A673 (cell line): ENCODE data around the gene FHIT. TPM values are rescaled to one million over a fixed set of nuclear protein-coding genes. Genes with fewer than 3 reads are reported as not detected.

Experiments
- BruUV-seq: library from RNA; stranded (reverse); fragments of 400-500 nt; replicated peaks from 2 replicates; lab custom pipeline; 2021; lab: Mats Ljungman, UMichigan
- CTCF ChIA-PET: fragments of 300-600 bp; sonication (Branson Sonifier 250); formaldehyde crosslinking; loops from one replicate; lab custom pipeline; 2022; ENCODE audit warnings: antibody characterized with exemption; lab: Charles Lee
- POLR2A ChIA-PET: fragments of 300-600 bp; sonication (Branson Sonifier 250); formaldehyde crosslinking; loops from one replicate; lab custom pipeline; 2022; ENCODE audit warnings: antibody characterized with exemption; ENCODE audit not compliant: low non-redundant PET; lab: Charles Lee
- DNase-seq: peaks from one replicate; pipeline ENCODE4 v3.0.0-alpha.2; 2015; ENCODE audit warnings: low spot score
- H3K27ac ChIP-seq: fragments of 200-600 bp; sonication (generic); 2 replicates; pipeline ENCODE4 v1.5.1; 2016; ENCODE audit warnings: mixed run types, low read depth, mild to moderate bottlenecking, mixed read lengths, antibody characterized with exemption, low read length; ENCODE audit not compliant: poor library complexity, severe bottlenecking
- H3K27me3 ChIP-seq: fragments of 200-600 bp; sonication (generic); replicated peaks from 2 replicates; pipeline ENCODE4 v1.6.1; 2017; ENCODE audit warnings: mixed run types, low read depth, mild to moderate bottlenecking, mixed read lengths, antibody characterized with exemption, low read length; ENCODE audit not compliant: insufficient read depth, poor library complexity
- H3K36me3 ChIP-seq: fragments of 200-600 bp; sonication (generic); 2 replicates; pipeline ENCODE4 v1.6.1; 2016; ENCODE audit warnings: mixed run types, mild to moderate bottlenecking, mixed read lengths, antibody characterized with exemption, low read length; ENCODE audit not compliant: insufficient read depth, poor library complexity, severe bottlenecking
- H3K4me1 ChIP-seq: fragments of 200-600 bp; sonication (generic); 2 replicates; pipeline ENCODE4 v1.6.1; 2017; ENCODE audit warnings: mixed run types, mild to moderate bottlenecking, mixed read lengths, antibody characterized with exemption, low read length; ENCODE audit not compliant: insufficient read depth, poor library complexity, severe bottlenecking
- H3K4me3 ChIP-seq: fragments of 200-600 bp; sonication (generic); 2 replicates; pipeline ENCODE4 v1.5.1; 2016; ENCODE audit warnings: low read depth, mixed run types, mild to moderate bottlenecking, mixed read lengths, low read length; ENCODE audit not compliant: poor library complexity, severe bottlenecking
- H3K9me3 ChIP-seq: fragments of 200-600 bp; sonication (generic); 2 replicates; pipeline ENCODE4 v1.6.1; 2016; ENCODE audit warnings: mixed run types, low read depth, mild to moderate bottlenecking, mixed read lengths, antibody characterized with exemption, low read length; ENCODE audit not compliant: poor library complexity, severe bottlenecking
- EZH2 ChIP-seq: fragments of 200-600 bp; sonication (generic); IDR thresholded peaks from 2 replicates; pipeline ENCODE4 v1.6.1; 2017; ENCODE audit warnings: borderline replicate concordance, low read depth, mild to moderate bottlenecking, mixed read lengths, antibody characterized with exemption, low read length; ENCODE audit not compliant: poor library complexity, severe bottlenecking
- intact Hi-C: fragments of 100-400 bp; cut with micrococcal nuclease; formaldehyde crosslinking; loops from one replicate; pipeline ENCODE4 v1.10.0; 2022; ENCODE audit not compliant: unreplicated experiment
- total RNA-seq: library from RNA; stranded (reverse); gene quantifications from 2 replicates; pipeline ENCODE4 v1.2.3, GENCODE V29; 2021
- TF ChIP-seq, protein P1 (sequence below): fragments of 300-800, 200-600 bp; sonication (generic); conservative IDR thresholded peaks from 2 replicates; pipeline ENCODE4 v1.5.1; 2017; ENCODE audit warnings: low read depth, mild to moderate bottlenecking, antibody characterized with exemption, low read length, moderate library complexity, mixed read lengths

Gene FHIT
- total RNA-seq, 1 experiment from 2014 or later, result not detected

DNA sequence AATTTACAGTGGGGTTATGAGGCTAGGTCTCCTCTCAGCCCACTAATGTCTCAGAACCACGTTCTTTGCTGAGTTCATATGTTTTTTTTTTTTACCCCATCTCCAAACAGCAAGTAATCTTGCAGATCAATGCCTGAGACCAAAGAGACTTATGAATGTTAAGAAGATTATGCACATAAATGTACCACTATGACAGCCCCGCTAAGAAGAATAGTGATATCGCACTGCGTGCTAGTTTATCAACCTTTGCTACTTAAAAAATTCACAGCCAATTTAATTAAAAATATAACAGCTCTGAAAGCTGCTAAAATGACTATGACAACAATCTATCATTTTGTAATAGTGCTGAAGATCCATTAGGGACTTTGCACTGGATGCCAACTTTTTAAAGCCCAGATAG is 1462.5 kb downstream of the FHIT start:
- TF ChIP-seq EZH2, result no peak
- TF ChIP-seq, protein P1, sequence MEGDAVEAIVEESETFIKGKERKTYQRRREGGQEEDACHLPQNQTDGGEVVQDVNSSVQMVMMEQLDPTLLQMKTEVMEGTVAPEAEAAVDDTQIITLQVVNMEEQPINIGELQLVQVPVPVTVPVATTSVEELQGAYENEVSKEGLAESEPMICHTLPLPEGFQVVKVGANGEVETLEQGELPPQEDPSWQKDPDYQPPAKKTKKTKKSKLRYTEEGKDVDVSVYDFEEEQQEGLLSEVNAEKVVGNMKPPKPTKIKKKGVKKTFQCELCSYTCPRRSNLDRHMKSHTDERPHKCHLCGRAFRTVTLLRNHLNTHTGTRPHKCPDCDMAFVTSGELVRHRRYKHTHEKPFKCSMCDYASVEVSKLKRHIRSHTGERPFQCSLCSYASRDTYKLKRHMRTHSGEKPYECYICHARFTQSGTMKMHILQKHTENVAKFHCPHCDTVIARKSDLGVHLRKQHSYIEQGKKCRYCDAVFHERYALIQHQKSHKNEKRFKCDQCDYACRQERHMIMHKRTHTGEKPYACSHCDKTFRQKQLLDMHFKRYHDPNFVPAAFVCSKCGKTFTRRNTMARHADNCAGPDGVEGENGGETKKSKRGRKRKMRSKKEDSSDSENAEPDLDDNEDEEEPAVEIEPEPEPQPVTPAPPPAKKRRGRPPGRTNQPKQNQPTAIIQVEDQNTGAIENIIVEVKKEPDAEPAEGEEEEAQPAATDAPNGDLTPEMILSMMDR, result no peak
- BruUV-seq, result no TSS peak
- POLR2A ChIA-PET, result no interaction called here

DNA sequence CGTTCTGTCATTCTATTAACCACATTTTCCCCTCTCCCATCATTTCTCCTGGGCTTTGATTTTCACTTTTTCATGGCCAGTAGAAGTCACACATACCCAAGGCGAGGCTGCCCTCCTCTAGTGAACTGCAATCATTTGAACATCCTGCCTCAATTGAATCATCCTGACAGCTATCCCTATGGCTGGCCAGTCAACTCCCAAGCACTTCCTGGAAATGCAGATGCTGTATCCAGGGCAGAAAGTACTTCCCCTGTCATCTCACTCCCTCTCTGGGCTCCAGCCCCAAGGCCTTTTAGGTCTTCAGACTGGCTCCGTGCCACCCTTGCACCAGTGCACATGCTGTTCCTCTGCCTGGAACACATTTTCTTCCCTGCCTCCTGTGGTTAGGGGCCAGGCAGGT is 1463.1 kb downstream of the FHIT start:
- no peaks in the 10 kb centered on the region for H3K9me3 ChIP-seq
- no peak for DNase-seq
- BruUV-seq, result no TSS peak
- H3K36me3 ChIP-seq, result no peaks in the 10 kb centered on the region
- H3K4me1 ChIP-seq, result no peaks in the 10 kb centered on the region
- CTCF ChIA-PET, result no interaction called here
- H3K27ac ChIP-seq, result no peak overlapping the region
- H3K4me3 ChIP-seq, result no peak overlapping the region
- intact Hi-C loops, result no loop called here
- no peak for TF ChIP-seq EZH2
- TF ChIP-seq, protein P1, result no peak
- POLR2A ChIA-PET, result no interaction called here
- no peaks in the 10 kb centered on the region for H3K27me3 ChIP-seq

More for the DNA sequence above, 1462.5 kb downstream of the FHIT start:
- H3K27ac ChIP-seq, result no peak overlapping the region
- CTCF ChIA-PET, result no interaction called here
- no peaks in the 10 kb centered on the region for H3K4me1 ChIP-seq
- intact Hi-C loops, result no loop called here
- H3K27me3 ChIP-seq, result no peaks in the 10 kb centered on the region
- H3K4me3 ChIP-seq, result no peak overlapping the region
- DNase-seq, result no peak
- H3K9me3 ChIP-seq, result no peaks in the 10 kb centered on the region
- H3K36me3 ChIP-seq, result no peaks in the 10 kb centered on the region

DNA sequence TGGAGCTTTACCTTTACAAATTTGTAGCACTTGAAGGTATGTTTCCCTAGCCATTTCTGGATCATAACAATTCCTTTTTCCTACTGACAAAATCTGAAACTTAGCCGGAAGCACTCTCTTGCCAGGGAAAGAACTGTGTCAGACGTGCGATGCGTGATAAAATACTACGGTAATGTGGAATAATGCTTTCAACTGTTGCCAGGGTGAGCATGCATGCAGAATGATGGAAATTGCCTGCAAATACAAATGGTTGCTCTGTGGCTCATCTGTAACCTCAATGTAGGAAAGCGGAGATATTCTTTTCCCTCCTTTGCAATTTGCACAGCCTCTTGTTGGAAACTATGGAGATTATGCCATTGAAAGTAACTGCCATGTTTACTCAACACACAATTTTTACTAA is 1464.9 kb downstream of the FHIT start:
- intact Hi-C loops, result no loop called here
- Histone ChIP-seq H3K9me3 (no peaks in the 10 kb centered on the region), H3K27me3 (no peaks in the 10 kb centered on the region), H3K4me1 (no peaks in the 10 kb centered on the region), H3K36me3 (no peaks in the 10 kb centered on the region), H3K27ac (no peak overlapping the region), H3K4me3 (no peak overlapping the region)
- no peak for DNase-seq
- CTCF ChIA-PET, result no interaction called here
- BruUV-seq, result no TSS peak
- POLR2A ChIA-PET, result no interaction called here
- TF ChIP-seq EZH2, result no peak
- TF ChIP-seq, protein P1, result no peak
